T-cell (primary cell): ENCODE measurements around the gene HAPLN2. TPM values are rescaled to one million over a fixed set of nuclear protein-coding genes. Genes with fewer than 3 reads are reported as not detected.

Source experiments
- ATAC-seq, 4 experiments: fragments of 200-7000 bp in 3 of 4; fragments of 150-1000 bp in 1 of 4; cut with Tn5 transposase; replicated peaks in 1 of 4; 1 replicate in 3 of 4; 2 replicates in 1 of 4; pipeline ENCODE4 v1.10.0; 2021; ENCODE audit warnings: moderate library complexity in 3 of 4, mild to moderate bottlenecking in 2 of 4, moderate number of reproducible peaks in 1 of 4
- CTCF ChIA-PET, 2 donors: fragments of 300-600 bp; sonication (Branson Sonifier 250); formaldehyde crosslinking; loops; one replicate each; lab custom pipeline; 2022; ENCODE audit warnings: antibody characterized with exemption in 2 of 2; lab: Charles Lee
- POLR2A ChIA-PET, 2 donors: fragments of 300-600 bp; sonication (Branson Sonifier 250); formaldehyde crosslinking; loops; one replicate each; lab custom pipeline; 2022; ENCODE audit warnings: antibody characterized with exemption in 2 of 2; lab: Charles Lee
- DNase-seq, 35 experiments: peaks; one replicate each; pipeline versions ENCODE4 v3.0.0 to v3.0.0-alpha.2; 2013 to 2023
- H3K27ac ChIP-seq: one replicate; pipeline ENCODE4 v1.5.1; 2013; ENCODE audit warnings: low read length
- H3K27me3 ChIP-seq, 2 experiments: replicated peaks in 1 of 2; 1 replicate in 1 of 2; 2 replicates in 1 of 2; pipeline versions ENCODE4 v1.6.1 to v1.7.0; 2013; ENCODE audit warnings: low read length in 1 of 2, mixed read lengths in 1 of 2; ENCODE audit not compliant: control insufficient read depth in 2 of 2, insufficient read depth in 2 of 2; ENCODE audit errors: extremely low read depth in 1 of 2
- H3K36me3 ChIP-seq, 2 donors: 1 replicate in 1 of 2; 2 replicates in 1 of 2; pipeline versions ENCODE4 v1.6.1 to v1.7.0; 2013; ENCODE audit warnings: low read length in 1 of 2; ENCODE audit not compliant: control insufficient read depth in 2 of 2, insufficient read depth in 1 of 2; ENCODE audit errors: extremely low read depth in 1 of 2
- H3K4me1 ChIP-seq, 2 experiments: 1 replicate in 1 of 2; 2 replicates in 1 of 2; pipeline versions ENCODE4 v1.6.1 to v1.7.0; 2013; ENCODE audit warnings: low read length in 2 of 2, mixed read lengths in 1 of 2; ENCODE audit not compliant: insufficient read depth in 2 of 2, control insufficient read depth in 1 of 2; ENCODE audit errors: extremely low read depth in 1 of 2
- H3K4me3 ChIP-seq, 2 donors: 1 replicate in 1 of 2; 2 replicates in 1 of 2; pipeline versions ENCODE4 v1.5.1 to v1.7.0; 2013; ENCODE audit warnings: mild to moderate bottlenecking in 2 of 2, low read length in 1 of 2, moderate library complexity in 1 of 2; ENCODE audit not compliant: control insufficient read depth in 1 of 2; ENCODE audit errors: extremely low read depth in 1 of 2
- H3K9me3 ChIP-seq: 2 replicates; pipeline ENCODE4 v1.7.0; 2013
- H3K27ac Mint-ChIP-seq, 2 donors: one replicate each; pipeline ENCODE4 v1.8.0; 2020 to 2021; ENCODE audit warnings: mild to moderate bottlenecking in 2 of 2, mixed read lengths in 2 of 2
- H3K27me3 Mint-ChIP-seq, 2 donors: one replicate each; pipeline ENCODE4 v1.8.0; 2021 to 2022; ENCODE audit warnings: mixed read lengths in 2 of 2
- H3K36me3 Mint-ChIP-seq: one replicate; pipeline ENCODE4 v1.8.0; 2021; ENCODE audit warnings: mixed read lengths
- H3K4me1 Mint-ChIP-seq, 3 donors: one replicate each; pipeline ENCODE4 v1.8.0; 2020 to 2022; ENCODE audit warnings: mixed read lengths in 3 of 3, mild to moderate bottlenecking in 1 of 3
- H3K4me3 Mint-ChIP-seq, 3 donors: one replicate each; pipeline ENCODE4 v1.8.0; 2020 to 2022; ENCODE audit warnings: mild to moderate bottlenecking in 3 of 3, mixed read lengths in 3 of 3, moderate library complexity in 3 of 3
- H3K9me3 Mint-ChIP-seq, 3 donors: one replicate each; pipeline ENCODE4 v1.8.0; 2020 to 2022; ENCODE audit warnings: mixed read lengths in 3 of 3
- WGBS: methylation state at CpG from one replicate; pipeline ENCODE4 v1.1.5; 2013; ENCODE audit warnings: missing lambda C conversion rate; ENCODE audit not compliant: insufficient coverage; 5-methylcytosine and 5-hydroxymethylcytosine counted together
- total RNA-seq, 35 experiments: library from RNA in 6 of 35; stranded (reverse) in 6 of 35; fragments of 120-200 nt in 1 of 35; gene quantifications; one replicate each; pipeline versions ENCODE4 v1.2.1 to v1.2.4 and lab custom pipeline; 2013 to 2026

The HAPLN2 gene
- total RNA-seq, 5 donors from 2014 or later (not counting 1 experiment from before 2014, with no cell fraction given): 0.33 TPM; not detected in 4

DNA sequence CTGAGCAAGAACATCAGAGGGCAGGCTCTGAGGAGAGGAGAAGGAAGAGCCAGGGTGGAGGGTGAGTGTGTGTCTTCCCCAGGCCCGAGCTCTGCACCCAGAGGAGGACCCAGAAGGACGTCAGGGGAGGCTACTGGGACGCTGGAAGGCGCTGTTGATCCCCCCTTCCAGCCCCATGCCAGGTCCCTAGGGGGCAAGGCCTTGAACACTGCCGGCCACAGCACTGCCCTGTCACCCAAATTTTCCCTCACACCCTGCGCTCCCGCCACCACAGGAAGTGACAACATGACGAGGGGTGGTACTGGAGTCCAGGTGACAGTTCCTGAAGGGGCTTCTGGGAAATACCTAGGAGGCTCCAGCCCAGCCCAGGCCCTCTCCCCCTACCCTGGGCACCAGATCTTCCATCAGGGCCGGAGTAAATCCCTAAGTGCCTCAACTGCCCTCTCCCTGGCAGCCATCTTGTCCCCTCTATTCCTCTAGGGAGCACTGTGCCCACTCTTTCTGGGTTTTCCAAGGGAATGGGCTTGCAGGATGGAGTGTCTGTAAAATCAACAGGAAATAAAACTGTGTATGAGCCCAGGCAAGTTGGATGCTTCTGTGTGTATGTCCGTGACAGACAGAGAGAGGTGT, 39.8 kb downstream of the HAPLN2 start:
- peaks cover 4 to 52% of the 10 kb centered on the region in 2 experiments for H3K27me3 ChIP-seq
- CTCF ChIA-PET: interaction anchor here (0.5 to 2.6 kb wide), 5 partner anchors 19 to 48 kb away, joined by 3 to 10 read pairs (median 4); no protein-coding TSS in a partner anchor
- 63% methylated on average over 3 of the region's 10 CpGs for WGBS
- no peaks in the 10 kb centered on the region for H3K9me3 ChIP-seq
- H3K27ac Mint-ChIP-seq: no peak overlapping the region
- ATAC-seq (no peak), DNase-seq (no peak)
- H3K36me3 Mint-ChIP-seq: no peaks in the 10 kb centered on the region
- H3K4me1 ChIP-seq: peaks cover 16 to 58% of the 10 kb centered on the region in 2 experiments
- POLR2A ChIA-PET: interaction anchor here in 1 of 2 donors (0.7 kb wide), 1 partner anchor 13 kb away, joined by 3 read pairs; no protein-coding TSS in a partner anchor
- H3K36me3 ChIP-seq: no peaks in the 10 kb centered on the region
- no peak overlapping the region for H3K4me3 ChIP-seq
- H3K4me3 Mint-ChIP-seq: peak overlapping the region in 1 of 3 donors; percentile 85
- H3K4me1 Mint-ChIP-seq: peaks cover 45 to 62% (median 52%) of the 10 kb centered on the region in 3 donors
- H3K27me3 Mint-ChIP-seq: peaks cover 34 to 35% of the 10 kb centered on the region in 2 donors
- no peak overlapping the region for H3K27ac ChIP-seq
- no peaks in the 10 kb centered on the region for H3K9me3 Mint-ChIP-seq

DNA sequence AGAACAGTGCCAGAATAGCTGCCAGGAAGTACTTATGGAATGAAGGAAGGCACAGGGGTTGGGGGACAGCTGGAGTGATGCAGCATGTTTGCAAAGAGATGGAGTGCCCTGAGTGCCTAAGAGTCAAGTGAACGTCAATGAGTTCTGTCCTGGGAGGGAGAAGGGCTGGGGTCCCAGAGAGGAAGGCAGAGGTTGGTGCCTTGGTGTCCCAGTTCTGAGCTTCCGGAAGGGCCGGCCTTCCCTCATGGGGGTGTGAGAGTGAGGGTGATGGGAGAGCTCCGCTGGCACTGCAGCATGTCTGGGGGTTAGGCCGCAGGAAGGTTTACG, 40.4 kb downstream of the HAPLN2 start:
- Histone ChIP-seq H3K4me1 (peaks cover 16 to 58% of the 10 kb centered on the region in 2 experiments), H3K9me3 (no peaks in the 10 kb centered on the region), H3K36me3 (no peaks in the 10 kb centered on the region), H3K4me3 (peak overlapping the region in 1 of 2 donors; percentile 15), H3K27me3 (peaks cover 4 to 46% of the 10 kb centered on the region in 2 experiments), H3K27ac (no peak overlapping the region)
- POLR2A ChIA-PET: no interaction called here
- peak in 1 of 35 experiments; percentile 17 for DNase-seq
- H3K4me1 Mint-ChIP-seq: peaks cover 45 to 62% (median 52%) of the 10 kb centered on the region in 3 donors
- 30% methylated on average over 6 of the region's 6 CpGs for WGBS
- peak overlapping the region in 2 of 3 donors; percentile 17 to 52 for H3K4me3 Mint-ChIP-seq
- CTCF ChIA-PET: interaction anchor here (0.5 to 2.6 kb wide), 7 partner anchors 19 to 483 kb away, joined by 3 to 10 read pairs (median 4); no protein-coding TSS in a partner anchor
- peaks cover 28 to 29% of the 10 kb centered on the region in 2 donors for H3K27me3 Mint-ChIP-seq
- H3K36me3 Mint-ChIP-seq: no peaks in the 10 kb centered on the region
- ATAC-seq: no peak
- H3K27ac Mint-ChIP-seq: peak overlapping the region; percentile 11 to 71
- no peaks in the 10 kb centered on the region for H3K9me3 Mint-ChIP-seq

DNA sequence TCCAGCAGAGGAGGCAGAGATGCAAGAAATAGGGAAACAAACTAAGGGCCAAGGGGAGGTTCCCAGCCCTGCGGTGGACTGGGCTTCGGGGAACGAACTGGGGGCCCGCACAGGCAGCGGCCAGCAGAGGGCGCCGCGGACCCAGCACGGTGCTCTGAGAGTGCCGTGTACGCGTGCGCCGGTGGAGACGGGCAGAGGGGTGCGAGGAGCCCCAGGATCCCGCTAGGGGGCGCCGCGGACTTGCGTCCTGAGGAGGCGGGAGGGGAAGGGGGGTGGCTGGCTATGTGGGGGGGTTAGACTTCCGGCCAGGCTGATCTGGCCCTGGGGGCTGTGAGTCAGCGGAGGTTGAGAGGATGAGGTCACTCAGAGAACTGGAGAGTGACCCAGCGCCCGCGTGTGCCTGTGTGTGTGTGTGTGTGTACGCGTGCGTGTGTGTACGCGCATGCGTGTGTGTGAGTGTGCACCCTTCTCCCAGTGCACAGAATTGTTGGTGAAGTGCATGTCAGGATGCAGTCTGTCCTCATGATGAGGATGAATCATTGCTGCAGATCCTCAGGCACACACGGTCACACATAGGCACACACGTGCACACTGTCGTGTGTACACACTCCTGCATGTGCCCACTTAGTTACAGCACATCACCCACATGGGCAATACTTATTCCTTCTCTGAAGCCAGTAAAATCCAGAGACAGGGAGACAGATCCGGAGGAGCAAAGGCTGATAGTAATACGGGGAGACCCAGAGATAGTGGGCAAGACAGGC, 41.0 kb downstream of the HAPLN2 start:
- Mint-ChIP-seq H3K27ac (peak overlapping the region; percentile 64 to 71), H3K4me1 (peaks cover 45 to 62% (median 52%) of the 10 kb centered on the region in 3 donors), H3K9me3 (no peaks in the 10 kb centered on the region), H3K36me3 (no peaks in the 10 kb centered on the region), H3K4me3 (peak overlapping the region in 2 of 3 donors; percentile 17 to 52), H3K27me3 (peaks cover 24 to 25% of the 10 kb centered on the region in 2 donors)
- H3K9me3 ChIP-seq: no peaks in the 10 kb centered on the region
- H3K4me1 ChIP-seq: peaks cover 16 to 62% of the 10 kb centered on the region in 2 experiments
- peak; percentile 74 to 87 (median 80) for ATAC-seq
- peak overlapping the region in 1 of 2 donors; percentile 15 for H3K4me3 ChIP-seq
- DNase-seq: peak; percentile 74 to 95 (median 87)
- H3K27ac ChIP-seq: no peak overlapping the region
- peaks cover 3 to 46% of the 10 kb centered on the region in 2 experiments for H3K27me3 ChIP-seq
- CTCF ChIA-PET: interaction anchor here (0.6 to 2.6 kb wide), 9 partner anchors 17 to 483 kb away, joined by 4 to 10 read pairs (median 6); partner anchors contain the start of gene NES (in 1 of the 2)
- POLR2A ChIA-PET: interaction anchor here in 1 of 2 donors (0.6 kb wide), 1 partner anchor 81 kb away, joined by 3 read pairs; the partner anchor contains the start of gene MRPL24
- H3K36me3 ChIP-seq: no peaks in the 10 kb centered on the region
- 12% methylated on average over 30 of the region's 38 CpGs for WGBS

DNA sequence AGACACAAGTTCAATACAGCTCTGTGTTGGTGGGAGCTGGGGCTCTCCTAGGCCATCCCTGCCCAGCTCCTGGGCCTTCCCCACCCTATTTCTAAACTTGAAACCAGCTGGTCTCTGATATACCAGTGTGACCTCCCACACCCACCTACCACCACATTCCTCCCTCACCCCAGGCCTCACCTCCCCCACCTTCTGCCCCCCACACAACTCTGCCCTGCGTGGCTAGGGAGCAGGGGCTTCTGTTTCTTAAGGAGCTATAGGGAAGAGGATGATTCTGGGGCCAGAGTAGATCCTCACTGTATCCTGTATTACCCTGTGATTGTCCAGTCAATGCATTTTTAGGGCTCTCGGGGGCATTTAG, 41.5 kb downstream of the HAPLN2 start:
- 75% methylated on average over 1 of the region's 2 CpGs for WGBS
- H3K36me3 Mint-ChIP-seq: no peaks in the 10 kb centered on the region
- ChIA-PET POLR2A (interaction anchor here in 1 of 2 donors (0.6 kb wide), 1 partner anchor 80 kb away, joined by 3 read pairs; the partner anchor contains the start of gene MRPL24), CTCF (interaction anchor here (0.6 to 2.6 kb wide), 11 partner anchors 11 to 479 kb away, joined by 3 to 10 read pairs (median 4); partner anchors contain the start of gene NES (in 1 of the 2))
- Histone ChIP-seq H3K36me3 (no peaks in the 10 kb centered on the region), H3K27ac (no peak overlapping the region), H3K9me3 (no peaks in the 10 kb centered on the region), H3K27me3 (peaks cover 0 to 40% of the 10 kb centered on the region in 2 experiments), H3K4me1 (peaks cover 16 to 62% of the 10 kb centered on the region in 2 experiments), H3K4me3 (no peak overlapping the region)
- H3K9me3 Mint-ChIP-seq: no peaks in the 10 kb centered on the region
- H3K27me3 Mint-ChIP-seq: peaks cover 19% of the 10 kb centered on the region in 2 donors
- H3K4me3 Mint-ChIP-seq: peak overlapping the region in 1 of 3 donors; percentile 41
- peaks cover 45 to 66% (median 52%) of the 10 kb centered on the region in 3 donors for H3K4me1 Mint-ChIP-seq
- H3K27ac Mint-ChIP-seq: peak overlapping the region; percentile 57 to 77
- ATAC-seq (peak in 1 of 4 experiments; percentile 4), DNase-seq (no peak)

DNA sequence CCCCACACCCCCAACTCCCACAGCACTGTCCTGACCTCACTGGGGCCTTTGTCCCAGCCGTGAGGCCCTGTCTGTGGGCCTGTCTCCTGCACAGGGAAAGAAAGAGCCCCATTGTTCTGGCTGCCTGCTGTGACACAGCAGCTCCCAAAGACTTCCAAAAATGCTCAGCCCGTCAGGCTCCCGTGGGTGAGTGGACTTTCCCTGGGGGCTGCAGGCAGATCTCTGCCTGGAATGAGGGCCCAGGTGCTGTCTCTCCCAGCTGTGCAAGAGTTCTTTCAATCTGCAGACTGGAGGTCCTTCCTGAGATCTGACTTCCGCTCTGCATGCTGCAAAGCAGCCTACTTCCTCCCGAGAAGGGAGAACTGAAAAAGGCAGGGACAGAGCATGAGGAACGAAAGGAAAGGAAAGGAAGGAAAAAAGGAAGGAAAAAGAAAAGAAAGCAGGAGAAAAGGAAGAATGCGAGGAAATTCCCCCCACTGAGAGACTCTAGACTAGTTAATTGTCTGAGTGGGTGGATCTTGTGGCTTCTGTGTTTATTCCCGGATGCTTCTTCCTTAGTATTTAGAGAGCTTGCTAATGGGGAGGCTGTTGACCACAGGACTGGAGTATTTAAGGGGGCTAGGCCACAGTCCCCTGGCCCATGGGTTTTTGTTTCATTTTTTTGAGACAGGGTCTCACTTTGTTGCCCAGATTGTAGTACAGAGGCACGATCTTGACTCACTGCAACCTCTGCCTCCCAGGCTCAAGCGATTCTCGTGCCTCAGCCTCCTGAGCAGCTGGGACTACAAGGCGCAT, 43.0 kb downstream of the HAPLN2 start:
- Histone ChIP-seq H3K27me3 (peaks cover 0 to 26% of the 10 kb centered on the region in 2 experiments), H3K4me3 (no peak overlapping the region), H3K27ac (no peak overlapping the region), H3K4me1 (peaks cover 9 to 53% of the 10 kb centered on the region in 2 experiments), H3K36me3 (no peaks in the 10 kb centered on the region), H3K9me3 (no peaks in the 10 kb centered on the region)
- CTCF ChIA-PET: interaction anchor here (0.7 to 1.4 kb wide), 3 partner anchors 13 to 59 kb away, joined by 4 to 6 read pairs (median 4); no protein-coding TSS in a partner anchor
- H3K27me3 Mint-ChIP-seq: peaks cover 4% of the 10 kb centered on the region in 2 donors
- 64% methylated on average over 8 of the region's 12 CpGs for WGBS
- H3K4me1 Mint-ChIP-seq: peaks cover 36 to 55% (median 45%) of the 10 kb centered on the region in 3 donors
- DNase-seq: no peak
- no peak overlapping the region for H3K4me3 Mint-ChIP-seq
- ATAC-seq: no peak
- H3K27ac Mint-ChIP-seq: peak overlapping the region; percentile 44 to 58
- H3K9me3 Mint-ChIP-seq: no peaks in the 10 kb centered on the region
- no peaks in the 10 kb centered on the region for H3K36me3 Mint-ChIP-seq
- POLR2A ChIA-PET: no interaction called here
